RWPE2 (cell line): Measurements from ENCODE around the gene CASP8AP2.

Experiments used
- ATAC-seq: fragments of 200-7000 bp; cut with Tn5 transposase; 3 replicates; pipeline ENCODE4 v1.9.1; 2021; ENCODE audit warnings: low read depth
- DNase-seq: peaks from one replicate; pipeline ENCODE4 v3.0.0-alpha.2; 2020; ENCODE audit warnings: low spot score
- H3K27ac ChIP-seq: fragments of 450-650 bp; 2 replicates; pipeline ENCODE4 v1.5.1; 2017; ENCODE audit warnings: mild to moderate bottlenecking; ENCODE audit not compliant: poor library complexity, severe bottlenecking
- H3K27me3 ChIP-seq: fragments of 250-450 bp; sonication (Bioruptor Pico); 2 replicates; pipeline ENCODE4 v1.5.1; 2021; ENCODE audit warnings: mild to moderate bottlenecking, moderate library complexity; ENCODE audit not compliant: insufficient read depth, poor library complexity, severe bottlenecking
- H3K36me3 ChIP-seq: fragments of 250-450 bp; sonication (Bioruptor Pico); 2 replicates; pipeline ENCODE4 v1.5.1; 2020; ENCODE audit warnings: low read depth, mild to moderate bottlenecking, moderate library complexity
- H3K4me1 ChIP-seq: fragments of 250-450 bp; sonication (Bioruptor Pico); 2 replicates; pipeline ENCODE4 v1.5.1; 2021; ENCODE audit warnings: mild to moderate bottlenecking, moderate library complexity; ENCODE audit not compliant: insufficient read depth, poor library complexity, severe bottlenecking
- H3K4me3 ChIP-seq: fragments of 250-450 bp; sonication (Bioruptor Pico); 2 replicates; pipeline ENCODE4 v1.5.1; 2021; ENCODE audit warnings: mild to moderate bottlenecking, moderate library complexity; ENCODE audit not compliant: severe bottlenecking
- H3K9me3 ChIP-seq: fragments of 250-450 bp; sonication (Bioruptor Pico); 2 replicates; pipeline ENCODE4 v1.5.1; 2021; ENCODE audit warnings: mild to moderate bottlenecking, moderate library complexity; ENCODE audit not compliant: severe bottlenecking
- CTCF ChIP-seq: fragments of 450-650 bp; IDR thresholded peaks from one replicate; pipeline ENCODE4 v1.5.1; 2017; ENCODE audit warnings: mild to moderate bottlenecking, moderate library complexity; ENCODE audit not compliant: poor library complexity, severe bottlenecking

Gene CASP8AP2

DNA sequence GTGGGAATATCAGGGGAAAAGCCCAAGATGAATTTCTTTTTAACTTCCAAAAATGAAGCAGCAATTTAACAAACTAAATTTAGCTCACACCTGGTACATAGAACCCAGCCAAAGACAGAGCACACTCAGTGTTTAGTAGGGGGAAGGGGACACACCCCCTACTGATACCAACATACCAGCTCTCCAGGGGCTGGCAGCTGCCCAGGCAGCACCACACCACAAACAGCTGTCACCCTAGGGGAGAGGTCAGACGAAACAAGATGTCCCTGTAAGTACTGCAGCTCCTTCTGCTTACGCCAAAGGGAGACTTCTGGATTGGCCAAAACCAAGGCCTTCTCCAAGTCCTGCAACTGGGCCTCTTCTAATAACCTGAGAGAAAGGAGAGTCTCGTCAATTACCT, 36.1 kb upstream of the CASP8AP2 start:
- DNase-seq, result no peak
- Histone ChIP-seq H3K27me3 (no peaks in the 10 kb centered on the region), H3K9me3 (no peaks in the 10 kb centered on the region), H3K36me3 (peaks cover 66% of the 10 kb centered on the region), H3K4me3 (no peak overlapping the region), H3K4me1 (no peaks in the 10 kb centered on the region), H3K27ac (no peak overlapping the region)
- TF ChIP-seq CTCF, result no peak
- no peak for ATAC-seq

- H3K27me3 ChIP-seq, result no peaks in the 10 kb centered on the region
- no peak for TF ChIP-seq CTCF
- peaks cover 69% of the 10 kb centered on the region for H3K36me3 ChIP-seq
- no peak overlapping the region for H3K4me3 ChIP-seq
- no peaks in the 10 kb centered on the region for H3K9me3 ChIP-seq
- H3K4me1 ChIP-seq, result no peaks in the 10 kb centered on the region
- ATAC-seq, result no peak
- H3K27ac ChIP-seq, result no peak overlapping the region
- no peak for DNase-seq
Measured at GRCh38 chr6:89794324-89794723, 35.4 kb upstream of the CASP8AP2 start.

GRCh38 chr6:89797317-89797716, 32.4 kb upstream of the CASP8AP2 start:
- Histone ChIP-seq H3K4me1 (no peaks in the 10 kb centered on the region), H3K9me3 (no peaks in the 10 kb centered on the region), H3K27me3 (no peaks in the 10 kb centered on the region), H3K4me3 (no peak overlapping the region), H3K27ac (no peak overlapping the region), H3K36me3 (peaks cover 62% of the 10 kb centered on the region)
- TF ChIP-seq CTCF, result no peak
- ATAC-seq (no peak), DNase-seq (no peak)

- Histone ChIP-seq H3K9me3 (no peaks in the 10 kb centered on the region), H3K27me3 (no peaks in the 10 kb centered on the region), H3K4me1 (no peaks in the 10 kb centered on the region), H3K27ac (no peak overlapping the region), H3K4me3 (no peak overlapping the region), H3K36me3 (peaks cover 50% of the 10 kb centered on the region)
- ATAC-seq (no peak), DNase-seq (no peak)
- no peak for TF ChIP-seq CTCF
Measured at GRCh38 chr6:89799096-89799495, 30.6 kb upstream of the CASP8AP2 start.

GRCh38 chr6:89799756-89800155, 29.9 kb upstream of the CASP8AP2 start:
- ATAC-seq (no peak), DNase-seq (no peak)
- no peaks in the 10 kb centered on the region for H3K27me3 ChIP-seq
- H3K36me3 ChIP-seq, result peaks cover 44% of the 10 kb centered on the region
- H3K27ac ChIP-seq, result no peak overlapping the region
- no peak for TF ChIP-seq CTCF
- no peaks in the 10 kb centered on the region for H3K4me1 ChIP-seq
- no peak overlapping the region for H3K4me3 ChIP-seq
- no peaks in the 10 kb centered on the region for H3K9me3 ChIP-seq
